ENCODE data around the gene AFDN.

GRCh38 chr6:168016721-168017525 lies 190.2 kb downstream of the AFDN start:
- TF ChIP-seq GATA3 (IDR thresholded peaks at IDR 0.05; ENCODE audit: low read depth, low read length) (no peak), GATA2 (IDR thresholded peaks at IDR 0.05; ENCODE audit: low read depth, low read length) (no peak)

All from SH-SY5Y (cell line).